T47D (cell line): ENCODE results near the gene EDDM3A.
A peak's percentile ranks its signal among the peaks of the same experiment; 100 is the strongest.
"Not testable (repeated sequence)": the region's sequence is repeated elsewhere in the genome, so short reads cannot be mapped to it uniquely, and the experiment has no call there.

ENCODE experiments used
- DNase-seq, 2 experiments: peaks; one replicate each; pipeline versions ENCODE4 v3.0.0 to v3.0.0-alpha.2; 2011 to 2012; ENCODE audit warnings: low read depth in 1 of 2, low spot score in 1 of 2
- JUND ChIP-seq: IDR thresholded peaks from 2 replicates; pipeline ENCODE4 v1.6.1; 2012; ENCODE audit warnings: low read depth
- in situ Hi-C: cut with HindIII; loops from 2 replicates; pipeline ENCODE4 v1.10.0; 2016; ENCODE audit warnings: low sequenced_read_pairs, low pct_unique_long_range_greater_than_20kb

The EDDM3A gene

GRCh38 chr14:20745571-20746358, at the start of gene EDDM3A:
TSS of gene EDDM3A (plus strand) at chr14:20745887. CDS start at chr14:20747581, 1,694 bp downstream.
- in situ Hi-C loops, result no loop called here
- TF ChIP-seq JUND, result no peak
- DNase-seq, result no peak

- in situ Hi-C loops, result no loop called here
- DNase-seq, result no peak
- no peak for TF ChIP-seq JUND
Observed at GRCh38 chr14:20696764-20697163, 48.9 kb upstream of the EDDM3A start.

GRCh38 chr14:20697273-20698017, 48.2 kb upstream of the EDDM3A start:
- peak in 1 of 2 experiments; percentile 76 for DNase-seq
- no peak for TF ChIP-seq JUND
- in situ Hi-C loops, result no loop called here

- in situ Hi-C loops, result no loop called here
- no peak for TF ChIP-seq JUND
- DNase-seq, result no peak
Observed at GRCh38 chr14:20698018-20698329, 47.7 kb upstream of the EDDM3A start.

- TF ChIP-seq JUND, result no peak
- DNase-seq, result no peak
- in situ Hi-C loops, result no loop called here
Observed at GRCh38 chr14:20698934-20699333, 46.8 kb upstream of the EDDM3A start.

- in situ Hi-C loops, result no loop called here
- DNase-seq, result no peak
- TF ChIP-seq JUND, result no peak
Observed at GRCh38 chr14:20699931-20700330, 45.8 kb upstream of the EDDM3A start.

- in situ Hi-C loops, DNase-seq: not testable (repeated sequence)
Observed at GRCh38 chr14:20700965-20701364, 44.7 kb upstream of the EDDM3A start.

- in situ Hi-C loops, result no loop called here
Observed at GRCh38 chr14:20706657-20707355, 38.9 kb upstream of the EDDM3A start.

GRCh38 chr14:20707622-20708021, 38.1 kb upstream of the EDDM3A start:
- DNase-seq, result peak in 1 of 2 experiments; percentile 52
- TF ChIP-seq JUND, result no peak
- in situ Hi-C loops, result no loop called here

More at GRCh38 chr14:20706657-20707355, 38.9 kb upstream of the EDDM3A start:
- DNase-seq, result no peak
- TF ChIP-seq JUND, result no peak

- TF ChIP-seq JUND, result no peak
- no peak for DNase-seq
- in situ Hi-C loops, result no loop called here
Observed at GRCh38 chr14:20711261-20711660, 34.4 kb upstream of the EDDM3A start.

- no peak for TF ChIP-seq JUND
- no peak for DNase-seq
- in situ Hi-C loops, result no loop called here
Observed at GRCh38 chr14:20711685-20712084, 34.0 kb upstream of the EDDM3A start.

GRCh38 chr14:20712904-20713303, 32.8 kb upstream of the EDDM3A start:
- in situ Hi-C loops, result no loop called here
- no peak for DNase-seq
- TF ChIP-seq JUND, result no peak

- in situ Hi-C loops, result no loop called here
- TF ChIP-seq JUND, result no peak
- peak in 1 of 2 experiments; percentile 11 for DNase-seq
Observed at GRCh38 chr14:20714593-20715250, 31.0 kb upstream of the EDDM3A start.
